ENCODE results near the gene SLX4. TPM values are rescaled to one million over a fixed set of nuclear protein-coding genes. Genes with fewer than 3 reads are reported as not detected.

SLX4 gene
- total RNA-seq, 6 donors from 2014 or later = 4.6 to 10.5 (median 6.0) TPM

DNA sequence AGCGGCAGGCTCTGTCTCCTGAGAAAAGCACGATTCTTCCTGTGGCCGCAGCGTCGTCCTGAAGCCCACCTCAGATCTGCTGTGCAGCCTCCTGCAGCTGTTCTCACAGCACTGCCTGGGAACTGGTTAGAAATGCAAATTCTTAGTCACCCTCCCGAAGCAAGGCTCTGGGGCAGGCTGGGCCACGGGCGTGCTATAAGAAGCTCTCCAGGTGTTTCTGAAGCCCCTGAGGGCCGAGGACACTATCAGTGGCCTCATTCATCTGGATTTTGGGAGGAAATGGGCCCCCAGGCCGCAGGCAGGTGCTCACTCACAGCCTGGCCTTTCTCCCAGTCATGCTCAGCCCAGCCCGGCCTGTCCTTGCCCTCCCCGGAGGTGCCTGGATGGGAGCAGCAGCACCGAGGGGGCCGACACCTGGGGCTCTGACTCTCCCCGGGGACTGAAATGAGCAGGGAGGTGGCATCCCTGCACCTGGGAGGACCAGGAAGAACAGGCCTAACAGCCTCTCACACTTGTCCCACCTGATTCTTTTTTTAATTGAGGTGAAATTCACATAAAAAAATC is 23.8 kb downstream of the SLX4 start:
- ATAC-seq (ENCODE audit: low FRiP score in 2 of 2) (no peak), DNase-seq (no peak)
- TF ChIP-seq, protein P1, sequence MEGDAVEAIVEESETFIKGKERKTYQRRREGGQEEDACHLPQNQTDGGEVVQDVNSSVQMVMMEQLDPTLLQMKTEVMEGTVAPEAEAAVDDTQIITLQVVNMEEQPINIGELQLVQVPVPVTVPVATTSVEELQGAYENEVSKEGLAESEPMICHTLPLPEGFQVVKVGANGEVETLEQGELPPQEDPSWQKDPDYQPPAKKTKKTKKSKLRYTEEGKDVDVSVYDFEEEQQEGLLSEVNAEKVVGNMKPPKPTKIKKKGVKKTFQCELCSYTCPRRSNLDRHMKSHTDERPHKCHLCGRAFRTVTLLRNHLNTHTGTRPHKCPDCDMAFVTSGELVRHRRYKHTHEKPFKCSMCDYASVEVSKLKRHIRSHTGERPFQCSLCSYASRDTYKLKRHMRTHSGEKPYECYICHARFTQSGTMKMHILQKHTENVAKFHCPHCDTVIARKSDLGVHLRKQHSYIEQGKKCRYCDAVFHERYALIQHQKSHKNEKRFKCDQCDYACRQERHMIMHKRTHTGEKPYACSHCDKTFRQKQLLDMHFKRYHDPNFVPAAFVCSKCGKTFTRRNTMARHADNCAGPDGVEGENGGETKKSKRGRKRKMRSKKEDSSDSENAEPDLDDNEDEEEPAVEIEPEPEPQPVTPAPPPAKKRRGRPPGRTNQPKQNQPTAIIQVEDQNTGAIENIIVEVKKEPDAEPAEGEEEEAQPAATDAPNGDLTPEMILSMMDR (IDR thresholded peaks at IDR 0.05) = no peak
- TF ChIP-seq POLR2AphosphoS5 (IDR thresholded peaks at IDR 0.05) (no peak), POLR2A (IDR thresholded peaks at IDR 0.05) (no peak), EP300 (IDR thresholded peaks at IDR 0.05) (no peak)
- Histone ChIP-seq H3K27ac (no peak overlapping the region), H3K36me3 (peaks cover 0 to 27% (median 16%) of the 10 kb centered on the region in 4 donors), H3K27me3 (no peaks in the 10 kb centered on the region), H3K9me3 (no peaks in the 10 kb centered on the region), H3K4me1 (peaks cover 8 to 18% (median 16%) of the 10 kb centered on the region in 4 donors), H3K4me3 (no peak overlapping the region)
- 91 to 94% methylated on average over 9 to 13 of the region's 15 CpGs for WGBS, 2 donors

DNA sequence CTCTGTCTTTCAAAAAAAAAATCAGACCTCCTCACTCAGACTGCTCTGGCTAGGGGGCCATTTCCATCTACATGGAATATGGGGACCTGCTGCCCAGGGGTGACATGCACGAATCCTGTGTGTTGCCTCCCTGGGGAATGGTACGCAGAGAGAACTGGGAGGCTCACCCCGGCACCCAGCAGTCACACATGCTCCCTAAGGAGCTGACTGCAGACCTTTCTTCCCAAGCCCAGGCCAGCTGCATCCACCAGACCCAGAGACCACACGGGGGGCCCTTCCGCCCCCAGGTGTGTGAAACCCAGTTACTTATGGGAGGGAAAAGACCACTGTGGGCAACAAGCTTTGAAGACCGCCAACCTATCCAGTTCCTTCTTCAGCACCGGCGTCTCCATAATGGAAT is 27.0 kb downstream of the SLX4 start:
- H3K9me3 ChIP-seq = no peaks in the 10 kb centered on the region
- no peak overlapping the region for H3K27ac ChIP-seq
- no peak overlapping the region for H3K4me3 ChIP-seq
- peaks cover 0 to 21% (median 10%) of the 10 kb centered on the region in 4 donors for H3K36me3 ChIP-seq
- H3K27me3 ChIP-seq = no peaks in the 10 kb centered on the region
- no peak for TF ChIP-seq POLR2AphosphoS5 (IDR thresholded peaks at IDR 0.05)
- TF ChIP-seq POLR2A (IDR thresholded peaks at IDR 0.05) = no peak
- TF ChIP-seq EP300 (IDR thresholded peaks at IDR 0.05) = no peak
- TF ChIP-seq, protein P1 (IDR thresholded peaks at IDR 0.05) = no peak
- DNase-seq (no peak), ATAC-seq (ENCODE audit: low FRiP score in 2 of 2) (no peak)
- WGBS, 2 donors = 100% methylated on average over 5 to 6 of the region's 8 CpGs
- H3K4me1 ChIP-seq = peaks cover 0 to 10% (median 4%) of the 10 kb centered on the region in 4 donors

DNA sequence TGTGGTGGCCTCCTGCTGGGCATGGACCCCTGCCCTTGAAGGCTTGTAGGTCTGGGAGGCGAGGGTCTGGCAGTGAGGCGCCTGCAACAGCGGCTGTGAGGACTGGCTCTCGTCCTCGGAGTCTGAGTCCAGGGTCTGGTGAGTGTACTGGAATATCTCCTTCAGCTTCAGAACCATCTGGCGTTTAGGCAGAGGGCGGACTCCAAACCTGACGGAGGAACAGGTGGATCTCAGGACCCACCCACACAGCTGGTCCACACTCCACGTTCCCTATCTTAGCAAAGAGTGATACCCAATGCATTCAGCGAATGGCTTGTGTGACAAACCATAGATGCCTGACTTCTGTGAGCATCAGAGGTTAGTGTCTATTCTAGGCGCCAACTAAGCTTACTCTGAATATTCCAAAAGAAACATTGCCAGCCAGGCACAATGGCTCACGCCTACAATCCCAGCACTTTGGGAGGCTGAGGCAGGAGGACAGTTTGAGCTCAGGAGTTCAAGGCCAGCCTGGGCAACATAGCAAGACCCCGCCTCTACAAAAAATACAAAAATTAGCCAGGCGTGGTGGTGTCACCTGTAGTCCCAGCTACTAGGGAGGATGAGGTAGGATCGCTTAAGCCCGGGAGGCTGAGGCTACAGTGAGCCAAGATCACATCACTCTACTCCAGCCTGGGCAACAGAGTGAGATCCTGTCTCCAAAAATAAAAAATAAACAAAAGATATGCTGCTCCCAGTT is 27.9 kb downstream of the SLX4 start:
- H3K36me3 ChIP-seq = peaks cover 0 to 21% (median 10%) of the 10 kb centered on the region in 4 donors
- no peak overlapping the region for H3K27ac ChIP-seq
- ATAC-seq (ENCODE audit: low FRiP score in 2 of 2) = no peak
- TF ChIP-seq POLR2AphosphoS5 (IDR thresholded peaks at IDR 0.05) (no peak), EP300 (IDR thresholded peaks at IDR 0.05) (no peak)
- TF ChIP-seq, protein P1 (IDR thresholded peaks at IDR 0.05) = no peak
- no peak overlapping the region for H3K4me3 ChIP-seq
- H3K4me1 ChIP-seq = peaks cover 3 to 18% (median 13%) of the 10 kb centered on the region in 4 donors
- 96 to 97% methylated on average over 11 to 12 of the region's 16 CpGs for whole genome bisulfite sequencing, 2 donors
- no peaks in the 10 kb centered on the region for H3K27me3 ChIP-seq
- no peak for DNase-seq
- H3K9me3 ChIP-seq = no peaks in the 10 kb centered on the region

DNA sequence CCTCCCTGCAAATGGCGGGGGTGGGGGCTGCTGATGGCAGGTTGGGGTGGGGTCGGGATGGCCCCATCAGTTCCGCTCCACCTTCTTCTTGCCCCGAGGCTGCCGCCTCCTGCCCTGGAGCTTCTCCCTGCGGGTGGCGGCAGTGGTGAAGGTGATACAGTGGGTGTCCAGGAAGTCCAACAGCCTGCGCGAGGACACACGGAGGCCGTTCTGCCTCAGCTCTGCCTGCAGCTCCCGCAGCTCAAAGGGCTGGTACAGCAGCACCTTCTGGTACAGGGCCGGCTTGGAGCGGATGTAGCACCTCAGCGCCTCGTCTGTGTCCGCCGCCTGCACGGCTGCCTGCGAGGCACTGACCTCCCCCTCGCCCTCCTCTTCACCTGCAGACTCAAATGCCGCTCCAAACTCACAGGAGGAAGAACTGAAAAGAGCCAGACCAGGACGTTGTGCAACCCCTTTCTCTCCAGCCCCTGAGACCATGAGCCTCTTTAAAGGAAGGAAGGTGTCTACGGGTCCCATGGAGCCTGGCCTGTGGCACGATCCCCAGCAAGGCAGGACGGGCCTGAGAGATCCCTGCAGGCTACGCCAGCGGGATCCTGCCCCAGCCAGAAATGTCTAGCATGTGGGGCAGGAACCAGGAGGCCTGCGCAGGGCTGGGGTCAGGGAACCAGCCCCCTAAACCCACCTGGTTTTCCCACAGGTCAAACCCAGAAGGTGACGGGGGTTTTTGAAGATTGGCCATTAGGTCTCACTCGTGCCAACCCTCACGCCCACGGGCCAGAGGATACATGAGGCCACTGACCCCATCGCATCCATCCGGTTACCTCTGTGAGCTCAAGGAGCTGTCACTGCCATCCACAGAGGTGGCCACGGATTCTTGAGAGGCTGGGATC is 28.9 kb downstream of the SLX4 start:
- peaks cover 10 to 24% (median 17%) of the 10 kb centered on the region in 4 donors for H3K4me1 ChIP-seq
- DNase-seq = no peak
- no peak for ATAC-seq (ENCODE audit: low FRiP score in 2 of 2)
- H3K27me3 ChIP-seq = no peaks in the 10 kb centered on the region
- no peaks in the 10 kb centered on the region for H3K9me3 ChIP-seq
- 84 to 88% methylated on average over 15 to 29 of the region's 36 CpGs for WGBS, 2 donors
- H3K36me3 ChIP-seq = peaks cover 0 to 21% (median 10%) of the 10 kb centered on the region in 4 donors
- H3K27ac ChIP-seq = no peak overlapping the region
- H3K4me3 ChIP-seq = no peak overlapping the region
- TF ChIP-seq POLR2AphosphoS5 (IDR thresholded peaks at IDR 0.05) = no peak
- TF ChIP-seq POLR2A (IDR thresholded peaks at IDR 0.05) = no peak
- TF ChIP-seq, protein P1 (IDR thresholded peaks at IDR 0.05) = no peak
- TF ChIP-seq EP300 (IDR thresholded peaks at IDR 0.05) = no peak

Data from upper lobe of left lung (tissue), 6 donors.